Measurements from ENCODE around the gene MEN1. TPM values are rescaled to one million over a fixed set of nuclear protein-coding genes. Genes with fewer than 3 reads are reported as not detected.

Gene MEN1
- total RNA-seq, 4 donors from 2014 or later, result 26.9 to 46.6 (median 36.1) TPM

DNA sequence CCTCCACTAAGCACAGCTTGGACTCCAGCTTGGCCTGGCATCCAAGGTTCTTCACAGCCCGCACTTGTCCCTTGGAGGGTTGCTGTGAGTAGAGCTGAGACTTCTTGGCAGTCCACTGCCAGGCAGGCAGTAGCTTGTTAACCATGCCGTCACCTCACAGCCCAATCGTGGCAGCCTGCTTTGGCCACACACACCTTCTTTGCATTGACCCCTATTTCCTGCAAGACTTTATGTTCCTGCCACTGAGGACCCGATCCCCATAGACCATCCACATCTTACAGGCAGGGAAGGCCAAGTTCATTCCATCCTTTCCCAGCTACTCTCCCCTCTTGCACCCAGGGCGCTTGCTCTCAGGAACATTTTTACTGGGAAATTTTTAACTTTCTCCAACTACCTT, 48.1 kb downstream of the MEN1 start:
- WGBS, result 39% methylated on average over 5 of the region's 5 CpGs
- DNase-seq (ENCODE audit: low spot score in 2 of 2), result peak in 1 of 2 donors; percentile 64

DNA sequence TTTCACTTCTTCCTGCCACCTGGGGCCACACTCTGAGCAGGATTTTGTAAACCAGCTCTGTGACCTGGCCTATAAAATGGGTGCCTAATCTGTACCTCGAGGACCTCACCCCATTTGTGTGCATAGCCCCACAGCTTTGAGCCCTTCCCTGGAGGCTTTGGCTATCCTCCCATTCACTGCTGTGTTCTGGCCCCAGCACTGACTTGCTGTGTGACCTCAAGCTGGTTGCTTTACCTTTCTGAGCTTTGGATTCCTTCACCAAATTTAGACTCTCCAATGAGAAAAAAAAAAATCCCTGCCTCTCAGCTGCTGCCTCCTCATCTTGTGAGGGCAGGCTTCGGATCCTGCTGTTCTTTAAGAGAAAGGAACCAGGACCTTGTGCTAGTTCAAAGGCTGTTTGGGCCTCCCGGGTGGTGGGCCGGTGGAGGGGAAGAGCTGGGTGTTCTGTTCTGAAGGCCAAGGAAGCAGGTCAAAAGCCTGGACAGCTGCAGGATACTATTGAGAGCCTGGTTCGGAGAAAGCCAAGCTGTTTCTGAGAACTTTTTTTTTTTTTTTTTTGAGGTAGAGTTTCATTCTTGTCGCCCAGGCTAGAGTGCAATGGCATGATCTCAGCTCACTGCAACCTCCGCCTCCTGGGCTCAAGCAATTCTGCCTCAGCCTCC, 49.5 kb downstream of the MEN1 start:
- no peak overlapping the region for H3K4me3 ChIP-seq
- H3K27ac ChIP-seq, result no peak overlapping the region
- H3K27me3 ChIP-seq, result no peaks in the 10 kb centered on the region
- 67% methylated on average over 7 of the region's 7 CpGs for WGBS
- no peak for DNase-seq (ENCODE audit: low spot score in 2 of 2)
- peaks cover 43% of the 10 kb centered on the region for H3K4me1 ChIP-seq
- no peak for TF ChIP-seq POLR2A (IDR thresholded peaks at IDR 0.05)
- TF ChIP-seq, protein P1, sequence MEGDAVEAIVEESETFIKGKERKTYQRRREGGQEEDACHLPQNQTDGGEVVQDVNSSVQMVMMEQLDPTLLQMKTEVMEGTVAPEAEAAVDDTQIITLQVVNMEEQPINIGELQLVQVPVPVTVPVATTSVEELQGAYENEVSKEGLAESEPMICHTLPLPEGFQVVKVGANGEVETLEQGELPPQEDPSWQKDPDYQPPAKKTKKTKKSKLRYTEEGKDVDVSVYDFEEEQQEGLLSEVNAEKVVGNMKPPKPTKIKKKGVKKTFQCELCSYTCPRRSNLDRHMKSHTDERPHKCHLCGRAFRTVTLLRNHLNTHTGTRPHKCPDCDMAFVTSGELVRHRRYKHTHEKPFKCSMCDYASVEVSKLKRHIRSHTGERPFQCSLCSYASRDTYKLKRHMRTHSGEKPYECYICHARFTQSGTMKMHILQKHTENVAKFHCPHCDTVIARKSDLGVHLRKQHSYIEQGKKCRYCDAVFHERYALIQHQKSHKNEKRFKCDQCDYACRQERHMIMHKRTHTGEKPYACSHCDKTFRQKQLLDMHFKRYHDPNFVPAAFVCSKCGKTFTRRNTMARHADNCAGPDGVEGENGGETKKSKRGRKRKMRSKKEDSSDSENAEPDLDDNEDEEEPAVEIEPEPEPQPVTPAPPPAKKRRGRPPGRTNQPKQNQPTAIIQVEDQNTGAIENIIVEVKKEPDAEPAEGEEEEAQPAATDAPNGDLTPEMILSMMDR (IDR thresholded peaks at IDR 0.05), result no peak
- TF ChIP-seq POLR2AphosphoS5 (IDR thresholded peaks at IDR 0.05), result no peak
- no peak for TF ChIP-seq EP300 (IDR thresholded peaks at IDR 0.05)
- H3K36me3 ChIP-seq, result peaks cover 34% of the 10 kb centered on the region
- no peaks in the 10 kb centered on the region for H3K9me3 ChIP-seq

More for the DNA sequence above, 48.1 kb downstream of the MEN1 start:
- no peak for TF ChIP-seq POLR2AphosphoS5 (IDR thresholded peaks at IDR 0.05)
- no peak for TF ChIP-seq POLR2A (IDR thresholded peaks at IDR 0.05)
- no peak for TF ChIP-seq EP300 (IDR thresholded peaks at IDR 0.05)
- TF ChIP-seq, protein P1 (IDR thresholded peaks at IDR 0.05), result no peak
- Histone ChIP-seq H3K4me3 (no peak overlapping the region), H3K36me3 (peaks cover 48% of the 10 kb centered on the region), H3K27ac (peak overlapping the region; percentile 36), H3K4me1 (peaks cover 44% of the 10 kb centered on the region), H3K9me3 (no peaks in the 10 kb centered on the region), H3K27me3 (no peaks in the 10 kb centered on the region)

DNA sequence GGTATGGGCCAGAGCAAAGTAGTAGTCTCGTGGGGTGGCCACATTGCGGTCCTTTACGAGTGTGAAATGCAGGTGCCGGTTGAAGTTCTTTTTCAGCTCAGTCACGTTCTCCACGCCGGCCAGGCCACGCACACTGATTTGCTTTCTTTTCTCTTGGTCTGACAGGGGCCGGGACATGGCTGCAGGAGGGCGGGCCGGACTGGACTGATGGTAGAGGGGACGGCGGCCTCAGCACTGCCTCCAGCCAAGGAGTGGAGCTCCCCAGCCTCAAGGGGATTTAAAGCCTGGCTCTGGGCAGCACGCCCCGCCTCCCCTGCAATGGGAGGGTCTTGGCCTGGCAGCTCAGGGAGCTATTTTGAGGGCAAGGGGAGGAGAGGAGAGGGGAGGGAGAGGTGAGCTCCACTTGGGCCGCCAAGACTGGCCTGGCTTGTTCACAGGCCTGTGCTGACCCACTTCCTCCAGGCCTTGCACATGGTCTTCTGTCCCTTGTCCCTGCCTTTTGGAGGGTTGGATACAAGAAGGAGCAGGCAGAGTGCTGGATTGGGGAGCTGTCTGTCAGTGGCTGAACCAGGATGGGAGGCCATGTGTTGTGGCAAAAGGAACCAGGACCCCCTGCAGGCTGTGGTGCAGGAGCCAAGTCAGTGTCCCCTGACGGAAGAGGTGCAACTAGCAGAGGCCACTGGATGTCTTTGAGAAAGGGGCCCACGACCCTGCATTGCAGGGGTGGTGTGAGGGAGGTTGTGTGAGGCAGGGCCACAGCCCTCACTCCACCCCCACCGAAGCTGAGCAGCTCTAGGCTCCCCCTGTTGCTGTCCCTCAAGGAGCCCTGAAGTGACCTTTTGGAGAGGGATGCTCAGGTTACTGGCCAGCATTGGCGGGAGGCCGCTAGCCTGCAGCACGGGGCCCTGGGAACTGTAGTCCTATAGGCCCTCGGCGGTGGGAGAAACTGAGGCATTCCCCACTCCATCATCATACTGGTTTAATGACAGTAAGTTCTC, 50.3 kb downstream of the MEN1 start, which contains the start of gene PYGM:
TSS of gene PYGM (minus strand) at position 253 of the 998 bp plus-strand sequence. CDS start at position 177, 76 bp downstream.
- Histone ChIP-seq H3K27ac (no peak within 1 kb of the TSS), H3K4me1 (peaks cover 40% of the 10 kb centered on the region), H3K36me3 (peaks cover 25% of the 10 kb centered on the region), H3K9me3 (no peaks in the 10 kb centered on the region), H3K27me3 (no peaks in the 10 kb centered on the region), H3K4me3 (peak within 1 kb of the TSS; percentile 13)
- DNase-seq (ENCODE audit: low spot score in 2 of 2), result peak in 1 of 2 donors; percentile 51
- 64% methylated on average over 8 of the region's 24 CpGs for WGBS
- TF ChIP-seq POLR2AphosphoS5 (IDR thresholded peaks at IDR 0.05), result no peak
- TF ChIP-seq, protein P1 (IDR thresholded peaks at IDR 0.05), result no peak
- no peak for TF ChIP-seq EP300 (IDR thresholded peaks at IDR 0.05)
- no peak for TF ChIP-seq POLR2A (IDR thresholded peaks at IDR 0.05)

DNA sequence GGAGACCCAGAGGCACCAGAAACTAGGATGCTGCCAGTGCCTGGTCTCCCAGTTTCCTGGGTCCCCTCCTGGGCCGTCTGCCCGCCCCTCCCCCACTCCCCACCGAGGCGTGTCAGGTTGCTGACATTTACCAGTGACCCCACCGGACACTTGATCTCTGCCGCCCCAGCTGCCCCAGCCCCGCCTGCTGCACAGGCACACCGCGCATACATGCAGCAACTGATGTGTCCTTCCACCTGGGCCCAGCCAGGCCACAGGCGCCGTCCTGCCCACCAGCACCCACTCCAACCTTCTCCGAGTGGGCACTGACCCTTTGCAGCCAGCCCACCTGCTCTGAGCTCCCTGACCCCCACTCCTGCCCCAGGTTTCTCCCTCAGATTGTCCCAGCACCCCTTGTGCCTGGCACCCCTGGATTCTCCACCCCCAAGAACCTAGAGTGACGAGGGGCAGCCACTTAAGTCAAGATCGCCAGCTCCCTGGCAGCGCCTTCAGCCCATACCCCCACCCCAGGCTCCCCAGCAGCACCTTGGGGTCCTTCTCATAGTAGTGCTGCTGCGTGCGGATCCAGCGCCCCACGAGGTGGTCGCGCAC, 51.1 kb downstream of the MEN1 start:
- Histone ChIP-seq H3K4me3 (peak overlapping the region; percentile 13), H3K27ac (no peak overlapping the region), H3K27me3 (no peaks in the 10 kb centered on the region), H3K9me3 (no peaks in the 10 kb centered on the region), H3K4me1 (peaks cover 37% of the 10 kb centered on the region), H3K36me3 (peaks cover 18% of the 10 kb centered on the region)
- DNase-seq (ENCODE audit: low spot score in 2 of 2), result no peak
- TF ChIP-seq, protein P1 (IDR thresholded peaks at IDR 0.05), result no peak
- no peak for TF ChIP-seq POLR2A (IDR thresholded peaks at IDR 0.05)
- no peak for TF ChIP-seq POLR2AphosphoS5 (IDR thresholded peaks at IDR 0.05)
- no peak for TF ChIP-seq EP300 (IDR thresholded peaks at IDR 0.05)
- WGBS, result 88% methylated on average over 8 of the region's 21 CpGs
